Fibroblast of peridontal ligament (primary cell): ENCODE data around the gene BCAS3.

Experiments used
- DNase-seq: peaks from one replicate; pipeline ENCODE4 v3.0.0-alpha.2; 2010; ENCODE audit errors: extremely low read depth

BCAS3 gene

DNA sequence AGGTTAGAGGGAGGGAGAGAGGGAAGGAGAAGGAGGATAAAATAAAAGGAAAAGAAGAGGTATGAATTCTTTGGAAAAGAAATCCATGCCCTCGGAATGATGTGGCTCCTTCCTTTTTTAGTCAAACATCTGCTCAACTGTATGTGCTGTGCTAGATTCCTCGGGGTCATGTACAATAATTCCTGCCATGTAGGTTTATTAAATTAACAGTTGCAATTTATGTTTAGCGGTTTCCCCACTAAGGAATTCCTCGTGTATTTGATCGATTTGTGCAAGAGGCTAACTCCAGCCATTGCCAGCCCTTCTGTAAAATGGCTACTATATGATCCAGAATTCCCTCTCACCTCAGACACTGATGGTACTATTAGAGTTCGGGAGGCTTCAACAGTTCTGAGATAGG, 639.0 kb downstream of the BCAS3 start:
- no peak for DNase-seq

DNA sequence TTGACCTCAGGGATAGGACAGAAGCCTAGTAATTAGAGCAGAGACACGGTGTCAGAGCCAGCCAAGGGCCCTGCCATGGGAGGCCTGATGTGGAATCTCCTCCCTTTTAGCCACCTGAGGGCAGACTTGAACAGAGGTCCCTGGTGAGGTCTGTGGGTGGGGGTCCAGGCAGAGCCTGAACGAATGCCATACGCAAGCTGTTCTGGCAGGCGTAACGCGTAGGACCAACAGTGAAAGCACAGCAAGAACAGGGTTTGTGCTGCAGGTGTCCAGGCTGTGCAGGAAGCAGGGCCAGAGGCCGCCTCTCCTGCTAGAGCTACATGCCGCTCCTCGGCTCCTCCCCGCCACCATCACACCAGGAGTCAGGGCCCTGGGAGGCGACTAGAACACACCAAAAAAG, 640.1 kb downstream of the BCAS3 start:
- no peak for DNase-seq

DNA sequence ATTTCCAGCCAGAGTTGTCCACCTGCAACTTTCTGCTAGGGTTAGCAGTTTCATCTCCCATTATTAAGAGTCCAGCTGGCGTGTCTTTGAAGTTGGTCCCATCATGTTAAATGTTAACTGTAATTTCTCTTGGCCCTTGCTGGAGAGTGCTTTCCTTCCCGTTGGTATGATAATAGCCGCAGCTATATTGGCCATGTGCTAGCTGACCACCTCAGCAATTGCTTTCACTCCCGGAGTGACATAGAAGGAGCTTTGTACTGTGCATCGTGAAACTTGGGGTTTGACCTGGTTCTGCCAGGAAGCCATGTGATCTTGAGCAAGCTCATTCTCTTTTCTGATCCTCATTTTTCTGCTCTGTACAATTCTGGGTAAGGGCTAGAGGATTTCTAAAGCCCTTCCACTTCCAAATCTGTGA, 641.0 kb downstream of the BCAS3 start:
- DNase-seq = no peak

DNA sequence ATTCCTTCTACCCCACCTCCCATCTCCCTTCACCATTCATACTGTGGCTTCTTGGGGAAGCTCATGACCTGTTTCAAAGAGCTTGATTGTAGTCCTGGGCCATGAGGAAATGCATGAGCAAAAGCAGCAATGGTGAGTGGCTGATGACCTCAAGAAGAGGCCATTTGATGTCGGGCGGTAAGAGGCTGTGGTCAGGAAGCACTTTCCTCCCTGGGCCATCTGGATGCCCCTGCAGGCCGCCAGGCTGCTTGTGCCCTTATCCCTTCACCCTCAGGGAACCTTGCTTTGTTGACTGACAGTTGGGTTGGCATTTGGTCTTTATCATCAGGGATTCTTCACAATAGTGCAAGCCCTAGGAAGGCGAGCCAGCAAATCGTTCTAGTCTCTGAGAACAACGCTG, 643.7 kb downstream of the BCAS3 start:
- DNase-seq = no peak

DNA sequence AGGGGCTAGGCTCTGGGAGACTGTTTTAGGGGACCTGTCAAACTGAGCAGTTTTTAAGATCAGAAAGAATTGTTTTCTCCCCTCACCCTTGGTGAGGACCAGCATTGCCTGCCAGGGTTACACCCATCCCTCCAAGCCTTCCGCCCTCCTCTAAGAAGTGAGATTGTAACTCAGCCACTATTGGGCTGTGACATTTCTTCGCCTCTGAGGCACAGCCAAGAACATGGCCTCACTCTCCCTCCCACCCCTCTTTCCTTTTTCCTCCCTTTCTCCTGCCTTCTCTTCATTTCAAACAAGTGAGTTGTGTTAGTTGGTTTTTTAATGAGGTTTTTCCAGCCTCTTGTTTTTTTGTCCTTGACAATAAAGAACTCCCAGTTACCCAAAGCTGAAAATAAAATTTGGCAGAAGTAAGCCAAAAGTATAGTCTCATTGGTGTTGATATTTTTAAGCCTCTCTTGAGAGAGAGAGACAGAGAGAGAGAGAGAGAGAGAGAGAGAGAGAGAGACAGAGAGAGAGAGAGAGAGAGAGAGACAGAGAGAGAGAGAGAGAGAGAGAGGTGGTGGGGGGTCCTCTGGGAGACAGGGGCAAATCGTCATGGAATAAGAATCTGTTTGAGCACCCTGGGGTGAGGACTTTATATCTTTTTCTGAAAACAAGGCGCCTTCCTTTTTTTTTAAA, 644.8 kb downstream of the BCAS3 start:
- no peak for DNase-seq

DNA sequence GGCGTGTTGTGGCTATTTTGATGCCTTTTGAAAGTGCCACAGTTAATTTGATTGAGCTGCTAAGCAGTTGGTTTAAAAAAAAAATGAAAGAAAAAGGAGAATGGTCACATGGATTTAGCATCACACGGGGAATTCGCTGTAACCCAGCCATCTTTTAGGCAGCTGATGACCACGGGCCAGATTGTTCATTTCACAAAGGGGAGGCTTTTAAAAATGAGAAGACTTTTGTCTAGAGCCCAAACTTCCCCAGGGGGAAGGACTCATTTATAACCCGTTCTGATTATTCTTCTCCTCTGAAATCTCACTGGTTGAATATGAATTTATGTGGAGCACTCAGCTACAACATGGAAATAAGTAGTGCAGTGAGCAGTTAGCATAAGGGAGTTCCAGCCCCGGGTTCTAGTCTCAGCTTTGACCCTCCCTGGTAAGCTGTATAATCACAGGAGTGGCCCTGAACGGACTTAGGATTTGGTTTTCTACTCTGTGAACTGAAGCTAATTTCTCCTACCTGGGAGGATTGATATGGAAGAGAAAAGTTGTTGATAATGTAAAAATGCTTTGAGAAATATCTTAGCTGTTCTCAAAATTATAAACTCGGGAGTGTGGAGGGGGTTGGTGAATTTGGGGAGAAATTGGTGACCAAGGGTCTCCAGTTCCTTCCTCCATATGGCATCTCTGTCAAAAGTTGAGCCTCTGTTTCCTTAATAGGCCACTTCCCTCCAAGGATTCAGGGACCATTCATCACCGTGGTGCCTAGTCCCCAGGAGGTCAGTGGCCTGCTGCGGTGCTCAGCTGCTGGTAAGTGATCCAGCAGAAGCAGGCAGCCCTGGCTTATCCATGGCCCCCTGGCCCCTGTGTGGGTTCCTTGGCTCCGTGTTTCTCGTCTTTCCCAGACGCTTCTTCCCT, 645.6 kb downstream of the BCAS3 start:
- DNase-seq = peak; percentile 57

DNA sequence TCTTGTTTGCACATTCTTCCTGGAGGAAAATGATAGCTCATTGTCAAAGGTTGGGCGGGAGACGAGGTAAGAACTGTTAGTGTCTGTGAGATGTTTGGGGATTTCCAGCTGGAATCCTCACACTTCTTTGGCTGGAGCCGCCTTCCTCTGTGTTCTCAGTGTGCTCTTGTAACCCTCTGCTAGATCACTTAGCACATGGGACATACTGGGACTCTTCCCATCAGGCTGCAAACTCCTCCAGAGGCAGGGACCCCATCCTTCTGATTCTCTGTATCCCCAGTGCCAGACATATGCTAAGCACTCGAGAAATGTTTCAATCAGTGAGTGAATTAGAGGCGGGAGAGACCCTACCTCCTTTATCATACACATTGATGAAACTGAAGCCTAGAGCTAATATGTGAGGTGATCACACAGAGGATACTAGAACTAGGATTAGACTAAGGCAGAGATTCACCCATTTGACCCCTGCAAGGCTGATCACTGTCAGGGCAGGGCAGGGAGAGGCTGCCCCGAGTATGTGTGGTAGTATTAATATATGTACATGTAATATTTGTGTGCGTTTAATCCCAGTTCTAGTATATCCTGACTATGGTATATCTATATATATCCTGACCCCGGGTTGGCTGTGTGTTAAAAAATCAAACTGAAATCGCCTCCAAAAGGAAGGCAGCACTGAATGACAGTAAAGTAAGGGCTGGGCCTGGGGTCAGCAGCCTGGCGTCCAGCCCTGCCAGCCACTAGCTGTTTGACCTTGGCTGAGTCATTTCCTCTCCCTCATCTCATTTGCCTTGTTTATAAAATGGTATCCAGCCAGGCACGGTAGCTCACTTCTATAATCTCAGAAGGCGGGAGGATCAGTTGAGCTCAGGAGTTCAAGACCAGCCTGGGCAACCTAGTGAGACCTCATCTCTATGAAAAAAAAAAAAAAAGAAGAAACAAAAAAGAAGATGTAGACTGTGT, 646.5 kb downstream of the BCAS3 start:
- DNase-seq = peak; percentile 45

DNA sequence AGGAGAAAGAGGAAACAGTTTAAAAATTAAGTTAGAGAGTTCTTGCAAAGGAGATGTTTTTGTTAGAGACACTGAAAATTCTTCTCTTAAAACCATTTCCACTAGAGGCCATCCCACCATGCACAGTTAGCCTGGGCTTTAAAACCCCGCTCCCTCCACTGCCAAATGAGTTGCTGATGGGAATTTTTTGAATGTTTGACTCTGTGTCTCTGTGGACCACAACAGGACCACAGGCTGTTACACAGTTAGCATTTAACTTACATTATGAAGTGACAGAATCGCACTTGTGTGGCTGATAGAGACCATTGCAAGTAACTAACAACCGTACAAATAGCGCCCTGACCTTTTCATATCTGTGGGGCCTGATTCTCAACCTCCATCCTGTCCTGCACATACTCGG, 647.3 kb downstream of the BCAS3 start:
- no peak for DNase-seq

DNA sequence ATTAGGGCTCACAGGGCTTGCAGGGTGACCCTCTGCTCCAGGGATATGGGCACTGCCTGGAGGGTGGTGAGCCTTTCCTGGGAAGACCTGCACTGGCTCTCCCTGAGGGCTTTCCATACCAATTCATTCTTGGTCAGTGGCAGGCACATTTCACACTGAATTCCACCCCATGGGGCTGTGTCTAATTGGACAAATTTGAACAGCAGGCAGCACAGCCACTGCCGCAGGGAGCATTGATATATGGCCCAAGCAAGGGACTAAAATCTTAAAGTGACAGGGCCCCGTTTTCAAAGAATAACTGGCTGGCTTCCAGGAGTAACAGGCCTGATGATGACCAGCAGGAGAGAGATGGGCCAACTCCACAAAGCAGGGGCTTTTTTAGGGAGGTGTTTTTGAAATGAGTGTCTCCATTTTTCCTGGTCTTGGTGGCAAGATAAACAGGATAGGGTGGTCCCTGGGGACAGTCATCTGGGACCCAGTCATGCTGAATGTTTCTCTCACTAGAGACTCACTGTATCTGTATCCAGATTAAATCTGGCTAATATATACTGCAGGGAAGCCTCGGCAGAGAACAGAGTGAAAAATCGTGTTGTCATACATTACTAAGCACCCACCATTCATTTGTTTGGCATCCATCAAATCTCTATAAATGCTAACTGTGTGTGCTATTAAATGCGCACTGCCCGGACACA, 647.9 kb downstream of the BCAS3 start:
- DNase-seq = peak; percentile 48

DNA sequence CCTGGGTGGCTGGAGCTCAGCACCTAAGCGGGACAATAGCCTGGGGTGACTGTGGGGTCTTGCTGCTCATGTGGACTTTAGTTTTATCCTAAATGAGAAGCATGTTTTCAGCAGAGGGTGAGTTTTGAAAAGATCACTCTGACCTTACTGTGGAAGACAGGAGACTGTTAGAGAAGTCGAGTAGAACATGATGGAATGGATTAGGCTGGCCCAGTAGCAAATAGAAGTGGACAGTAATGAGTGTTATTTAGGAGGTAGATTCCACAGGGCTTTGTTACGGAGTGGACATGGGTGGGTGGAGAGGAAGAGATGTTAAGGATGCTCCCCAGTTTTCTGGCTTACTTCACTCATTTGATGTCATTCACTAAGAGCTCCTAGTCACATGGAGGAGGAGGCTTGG, 648.7 kb downstream of the BCAS3 start:
- DNase-seq = no peak

DNA sequence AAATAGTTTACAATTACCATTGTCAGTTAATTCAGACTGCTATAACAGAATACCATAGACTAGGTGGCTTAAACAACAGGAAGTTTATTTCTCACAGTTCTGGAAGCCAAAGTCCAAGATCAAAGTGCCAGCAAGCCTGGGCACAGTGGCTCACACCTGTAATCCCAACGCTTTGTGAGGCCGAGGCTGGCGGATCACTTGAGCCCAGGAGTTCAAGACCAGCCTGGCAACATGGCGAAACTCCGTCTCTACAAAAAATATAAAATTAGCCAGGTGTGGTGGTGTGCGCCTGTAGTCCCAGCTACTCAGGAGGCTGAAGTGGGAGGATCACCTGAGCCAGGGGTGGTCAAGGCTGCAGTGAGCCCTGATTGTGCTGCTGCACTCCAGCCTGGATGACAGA, 650.7 kb downstream of the BCAS3 start:
- DNase-seq = no peak

DNA sequence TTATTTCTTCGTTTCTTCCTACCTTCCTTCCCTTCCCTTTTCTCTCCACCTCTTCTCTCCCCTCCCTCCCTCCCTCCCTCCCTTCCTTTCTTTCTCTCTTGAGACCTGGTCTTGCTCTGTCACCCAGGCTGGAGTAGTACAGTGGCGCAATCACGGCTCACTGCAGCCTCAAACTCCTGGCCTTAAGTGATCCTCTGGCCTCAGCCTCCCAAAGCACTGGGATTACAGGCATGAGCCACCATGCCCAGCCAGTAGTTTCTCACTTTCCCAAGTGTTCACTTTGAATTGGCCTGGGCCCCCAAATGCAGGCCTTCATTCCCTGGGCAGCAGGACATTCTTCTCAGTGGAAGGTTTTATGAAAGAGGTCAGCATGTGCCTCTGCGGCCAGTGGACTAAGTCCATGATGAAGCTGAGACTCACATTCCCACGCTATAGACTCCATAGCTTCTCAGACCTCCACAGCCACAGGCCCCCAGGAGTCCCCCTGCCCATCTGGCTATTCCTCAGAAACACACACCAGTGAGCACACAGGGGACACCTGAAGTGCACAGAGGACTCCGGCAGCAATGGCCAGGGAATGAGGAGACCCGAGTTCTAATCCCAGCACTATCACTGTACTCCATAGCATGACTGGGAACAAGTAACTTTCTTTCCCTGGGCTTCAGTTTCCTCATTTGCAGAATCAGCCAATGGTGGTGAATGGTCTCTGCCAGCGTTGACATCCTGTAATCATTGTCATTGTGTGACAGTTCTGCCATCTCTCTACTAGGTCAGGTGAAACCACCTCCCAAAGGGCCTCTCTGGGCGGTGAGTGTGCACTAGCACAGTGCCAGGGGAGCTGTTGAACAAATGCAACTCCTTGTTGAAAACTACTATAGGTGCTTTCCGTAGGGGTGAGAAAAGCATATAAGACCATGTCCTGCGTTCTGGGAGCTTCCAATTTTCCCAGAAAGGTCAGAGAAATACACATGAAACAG, 652.8 kb downstream of the BCAS3 start:
- no peak for DNase-seq

DNA sequence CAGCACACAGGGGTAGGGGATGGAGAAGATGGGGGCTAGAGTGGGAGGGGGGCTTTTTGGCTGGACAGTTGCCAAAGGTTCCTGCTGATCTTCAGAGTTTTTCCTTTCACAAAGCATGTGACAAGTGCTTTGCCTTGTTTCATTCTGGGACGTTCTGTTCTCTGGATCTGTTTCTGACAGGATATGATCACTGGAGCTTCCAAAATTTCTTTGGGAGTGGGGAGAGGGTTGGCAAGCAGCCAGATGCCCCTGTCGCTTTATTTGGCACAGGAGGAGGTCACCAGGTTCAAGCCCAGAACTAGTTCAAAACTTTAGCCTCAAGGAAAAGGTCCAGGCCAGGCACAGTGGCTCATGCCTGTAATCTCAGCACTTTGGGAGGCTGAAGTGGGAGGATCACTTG, 653.5 kb downstream of the BCAS3 start:
- DNase-seq = no peak

DNA sequence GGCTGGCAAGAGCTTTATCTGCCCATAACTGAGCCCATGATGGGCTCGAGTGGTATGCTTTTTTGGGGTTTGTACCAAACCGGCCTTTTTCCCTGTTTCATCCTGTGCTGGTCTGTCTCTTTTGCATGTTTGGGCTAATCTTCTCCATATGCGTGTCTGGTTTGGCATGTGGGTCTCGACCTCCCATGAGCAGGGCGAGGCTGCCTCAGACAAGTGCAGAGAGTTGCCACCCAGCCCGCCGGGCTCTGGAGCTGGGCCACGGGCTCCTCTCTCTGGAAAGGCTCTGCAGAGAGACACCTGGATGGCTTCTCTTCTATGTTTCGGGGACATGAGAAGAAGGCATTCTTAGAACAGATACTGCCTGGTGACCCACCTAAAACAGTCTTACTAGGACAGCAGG, 654.2 kb downstream of the BCAS3 start:
- no peak for DNase-seq

DNA sequence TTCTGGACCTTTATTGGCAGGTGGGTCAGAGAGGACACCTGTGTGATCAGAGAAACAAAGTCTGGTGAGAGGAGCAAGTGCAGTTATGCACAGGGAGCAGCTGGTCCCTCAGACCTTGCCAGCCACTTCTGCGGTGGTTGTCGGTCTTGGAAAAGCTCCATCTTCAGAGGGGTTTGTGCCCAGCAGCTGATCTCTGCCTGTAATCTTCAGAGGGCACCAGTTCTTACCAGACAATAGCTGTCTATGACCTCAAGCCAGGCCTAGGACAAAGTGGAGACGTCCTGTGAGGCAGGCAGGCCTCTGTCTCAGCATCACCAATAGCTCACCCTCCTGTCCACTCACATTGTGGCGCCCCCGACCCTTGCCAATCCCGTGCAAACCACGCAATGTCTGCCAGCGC, 655.5 kb downstream of the BCAS3 start:
- no peak for DNase-seq

DNA sequence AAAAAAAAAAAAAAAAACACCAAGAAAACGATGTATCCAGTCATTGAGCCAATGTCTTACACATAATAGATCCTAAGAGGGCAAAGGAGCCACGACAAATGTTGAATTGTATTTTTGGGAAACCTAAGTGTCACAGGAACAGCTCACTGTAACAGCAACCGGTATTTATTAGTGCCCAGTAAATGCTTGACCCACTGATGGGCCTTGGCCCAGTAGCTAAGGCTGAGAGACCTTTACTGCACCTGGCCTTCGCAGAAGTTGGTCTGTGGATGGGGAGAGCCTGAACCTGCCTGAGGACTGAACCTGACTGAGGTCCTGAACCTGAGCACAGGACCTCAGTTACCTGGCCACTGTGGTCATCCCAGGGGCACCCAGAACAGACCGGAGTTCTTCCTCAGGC, 657.0 kb downstream of the BCAS3 start:
- no peak for DNase-seq

DNA sequence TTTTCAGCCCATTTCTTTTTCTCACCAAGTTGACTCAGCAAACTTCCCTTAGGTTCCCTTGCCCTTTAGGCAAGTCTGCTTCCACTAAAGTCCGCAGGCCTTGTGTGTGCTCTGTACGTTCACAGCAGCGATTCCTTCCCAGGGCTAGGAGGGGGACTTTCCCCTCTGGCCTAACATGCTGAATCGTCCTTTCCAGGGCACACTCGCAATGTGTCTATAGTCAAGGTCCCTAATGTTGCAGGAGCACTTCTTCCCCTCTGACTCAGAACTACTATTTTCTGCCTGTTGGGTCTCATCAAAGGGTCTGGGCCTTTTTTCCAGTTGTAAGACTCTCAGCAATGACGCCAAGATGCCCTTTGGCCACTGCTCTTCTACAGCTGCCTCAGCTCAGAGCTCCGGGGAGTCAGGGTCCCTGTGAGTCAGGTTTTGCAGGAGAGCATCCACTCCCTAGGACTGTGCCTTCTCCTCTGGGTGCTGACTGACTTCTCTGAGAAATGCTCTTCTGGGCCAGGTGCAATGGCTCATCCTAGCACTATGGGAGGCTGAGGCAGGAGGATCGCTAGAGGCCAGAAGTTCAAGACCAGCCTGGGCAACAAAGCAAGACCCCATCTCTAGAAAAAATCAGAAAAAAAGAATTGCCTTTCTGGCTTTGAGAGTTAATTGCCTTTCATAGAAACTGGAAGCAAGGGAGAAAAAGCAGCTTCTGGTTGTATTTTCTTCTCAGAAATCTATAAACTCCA, 657.6 kb downstream of the BCAS3 start:
- peak; percentile 48 for DNase-seq

DNA sequence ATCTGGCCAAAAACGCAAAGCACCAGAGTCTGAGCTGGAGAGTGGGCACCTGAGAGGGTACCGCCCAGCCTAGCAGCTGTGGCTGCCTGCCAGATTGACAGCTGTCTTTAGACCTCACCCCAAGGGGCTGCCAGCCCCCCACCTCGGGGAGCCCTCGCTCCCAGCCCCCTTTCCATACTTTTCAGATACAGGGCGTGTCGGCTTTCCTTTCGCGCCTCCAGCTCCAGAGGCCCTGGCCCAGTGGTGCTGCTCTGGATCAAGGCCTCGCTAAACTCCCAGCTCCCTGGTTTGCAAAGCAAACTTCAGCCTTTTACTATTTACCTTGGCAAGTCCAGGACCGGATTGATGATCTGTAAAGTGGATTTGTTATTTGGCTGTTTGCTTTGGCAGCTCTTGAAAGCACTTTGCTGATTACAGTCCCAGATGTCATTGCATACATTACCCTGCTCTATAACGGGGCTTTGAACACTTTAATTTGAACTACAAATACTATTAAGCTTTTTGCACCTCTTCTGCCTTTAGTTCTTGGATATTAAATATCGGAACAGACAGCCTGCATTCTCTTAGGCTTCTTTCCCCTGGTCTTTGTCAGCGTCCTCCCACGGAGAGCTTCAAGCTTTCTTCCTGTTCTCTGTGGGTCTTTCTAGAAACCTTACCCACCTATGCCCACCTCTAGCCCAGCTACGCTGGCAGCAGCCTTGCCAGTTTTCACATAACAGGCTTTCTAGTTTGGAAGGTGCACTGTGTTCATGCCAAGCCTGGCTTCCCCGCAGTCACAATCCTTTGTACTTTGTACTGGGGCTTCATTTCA, 658.4 kb downstream of the BCAS3 start:
- DNase-seq = peak; percentile 50

DNA sequence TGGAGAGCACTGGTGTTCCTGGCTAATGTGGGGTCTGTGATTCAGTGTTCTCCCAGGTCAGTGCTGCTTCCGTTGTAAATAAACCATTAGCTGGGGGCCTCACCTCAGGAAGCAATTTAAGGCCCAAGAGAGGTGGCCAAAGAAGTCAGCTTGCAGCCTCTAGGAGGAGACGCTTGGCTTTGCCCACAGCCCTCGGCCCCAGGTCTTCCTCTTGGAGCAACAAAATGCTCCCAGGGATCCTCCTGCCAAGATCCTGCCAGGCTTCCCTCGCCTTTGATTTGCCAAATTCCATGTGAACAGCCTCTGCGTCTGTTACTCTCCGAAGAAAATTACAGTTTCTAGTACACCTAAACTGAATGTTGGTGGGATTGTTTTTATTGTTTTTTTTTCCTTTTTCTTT, 659.6 kb downstream of the BCAS3 start:
- no peak for DNase-seq
